Measurements from ENCODE around the gene MAX. TPM values are rescaled to one million over a fixed set of nuclear protein-coding genes. Genes with fewer than 3 reads are reported as not detected.

Gene MAX
- total and polyA plus RNA-seq, 9 of the 15 experiments (the other 6 are each of a cell fraction or from before 2014, with no cell fraction given), result 15.4 to 96.5 (median 51.6) TPM

DNA sequence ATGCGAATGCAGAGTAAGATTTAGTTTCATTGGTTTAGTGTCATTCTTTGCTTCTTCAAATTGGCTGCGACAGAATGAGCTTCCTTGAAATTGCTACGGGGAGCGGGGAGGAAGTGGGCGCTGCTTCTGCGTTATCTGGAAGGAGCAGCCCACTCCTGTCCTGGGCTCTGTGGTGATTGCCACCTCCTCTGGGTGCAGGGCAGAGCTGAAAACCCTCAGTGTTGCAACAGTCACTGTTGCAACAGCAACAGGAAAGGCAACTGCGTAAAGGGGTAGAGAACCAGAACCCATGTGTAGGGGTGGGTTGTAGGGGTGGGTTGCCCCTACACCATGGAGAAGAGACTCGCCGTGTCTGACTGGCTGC, 57.7 kb downstream of the MAX start (continued):
- TF ChIP-seq, protein P1, sequence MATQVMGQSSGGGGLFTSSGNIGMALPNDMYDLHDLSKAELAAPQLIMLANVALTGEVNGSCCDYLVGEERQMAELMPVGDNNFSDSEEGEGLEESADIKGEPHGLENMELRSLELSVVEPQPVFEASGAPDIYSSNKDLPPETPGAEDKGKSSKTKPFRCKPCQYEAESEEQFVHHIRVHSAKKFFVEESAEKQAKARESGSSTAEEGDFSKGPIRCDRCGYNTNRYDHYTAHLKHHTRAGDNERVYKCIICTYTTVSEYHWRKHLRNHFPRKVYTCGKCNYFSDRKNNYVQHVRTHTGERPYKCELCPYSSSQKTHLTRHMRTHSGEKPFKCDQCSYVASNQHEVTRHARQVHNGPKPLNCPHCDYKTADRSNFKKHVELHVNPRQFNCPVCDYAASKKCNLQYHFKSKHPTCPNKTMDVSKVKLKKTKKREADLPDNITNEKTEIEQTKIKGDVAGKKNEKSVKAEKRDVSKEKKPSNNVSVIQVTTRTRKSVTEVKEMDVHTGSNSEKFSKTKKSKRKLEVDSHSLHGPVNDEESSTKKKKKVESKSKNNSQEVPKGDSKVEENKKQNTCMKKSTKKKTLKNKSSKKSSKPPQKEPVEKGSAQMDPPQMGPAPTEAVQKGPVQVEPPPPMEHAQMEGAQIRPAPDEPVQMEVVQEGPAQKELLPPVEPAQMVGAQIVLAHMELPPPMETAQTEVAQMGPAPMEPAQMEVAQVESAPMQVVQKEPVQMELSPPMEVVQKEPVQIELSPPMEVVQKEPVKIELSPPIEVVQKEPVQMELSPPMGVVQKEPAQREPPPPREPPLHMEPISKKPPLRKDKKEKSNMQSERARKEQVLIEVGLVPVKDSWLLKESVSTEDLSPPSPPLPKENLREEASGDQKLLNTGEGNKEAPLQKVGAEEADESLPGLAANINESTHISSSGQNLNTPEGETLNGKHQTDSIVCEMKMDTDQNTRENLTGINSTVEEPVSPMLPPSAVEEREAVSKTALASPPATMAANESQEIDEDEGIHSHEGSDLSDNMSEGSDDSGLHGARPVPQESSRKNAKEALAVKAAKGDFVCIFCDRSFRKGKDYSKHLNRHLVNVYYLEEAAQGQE (IDR thresholded peaks at IDR 0.05; ENCODE audit: borderline replicate concordance), result no peak
- TF ChIP-seq, protein P1 (CRISPR knock-in tag; IDR thresholded peaks at IDR 0.05; ENCODE audit: low read depth), result no peak
- TF ChIP-seq, protein P2, sequence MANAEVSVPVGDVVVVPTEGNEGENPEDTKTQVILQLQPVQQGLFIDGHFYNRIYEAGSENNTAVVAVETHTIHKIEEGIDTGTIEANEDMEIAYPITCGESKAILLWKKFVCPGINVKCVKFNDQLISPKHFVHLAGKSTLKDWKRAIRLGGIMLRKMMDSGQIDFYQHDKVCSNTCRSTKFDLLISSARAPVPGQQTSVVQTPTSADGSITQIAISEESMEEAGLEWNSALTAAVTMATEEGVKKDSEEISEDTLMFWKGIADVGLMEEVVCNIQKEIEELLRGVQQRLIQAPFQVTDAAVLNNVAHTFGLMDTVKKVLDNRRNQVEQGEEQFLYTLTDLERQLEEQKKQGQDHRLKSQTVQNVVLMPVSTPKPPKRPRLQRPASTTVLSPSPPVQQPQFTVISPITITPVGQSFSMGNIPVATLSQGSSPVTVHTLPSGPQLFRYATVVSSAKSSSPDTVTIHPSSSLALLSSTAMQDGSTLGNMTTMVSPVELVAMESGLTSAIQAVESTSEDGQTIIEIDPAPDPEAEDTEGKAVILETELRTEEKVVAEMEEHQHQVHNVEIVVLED (CRISPR knock-in tag; IDR thresholded peaks at IDR 0.05), result no peak
- TF ChIP-seq SOX6 (IDR thresholded peaks at IDR 0.05) (peak; percentile 72), FOS (IDR thresholded peaks at IDR 0.05; ENCODE audit: extremely low read depth, insufficient read length) (no peak), CHD1 (IDR thresholded peaks at IDR 0.05; ENCODE audit: low read length) (no peak), HCFC1 (IDR thresholded peaks at IDR 0.05; ENCODE audit: low read depth, low read length) (no peak), ESRRB (CRISPR knock-in tag; IDR thresholded peaks at IDR 0.05; ENCODE audit: borderline replicate concordance) (no peak), XRCC3 (IDR thresholded peaks at IDR 0.05) (no peak), PHTF2 (CRISPR knock-in tag; IDR thresholded peaks at IDR 0.05) (no peak), NRF1 (conservative IDR thresholded peaks at IDR 0.05 in 1 of 2, IDR thresholded peaks at IDR 0.05 in 1 of 2) (0 out of 4 replicates have a peak, but pooled peaks have one; percentile 15 to 35), ZNF24 (IDR thresholded peaks at IDR 0.05) (no peak), BMI1 (IDR thresholded peaks at IDR 0.05; ENCODE audit: low read length) (no peak), THRAP3 (IDR thresholded peaks at IDR 0.05; ENCODE audit: borderline replicate concordance) (no peak), SMARCA4 (IDR thresholded peaks at IDR 0.05) (peak; percentile 84)
- TF ChIP-seq, protein P3, sequence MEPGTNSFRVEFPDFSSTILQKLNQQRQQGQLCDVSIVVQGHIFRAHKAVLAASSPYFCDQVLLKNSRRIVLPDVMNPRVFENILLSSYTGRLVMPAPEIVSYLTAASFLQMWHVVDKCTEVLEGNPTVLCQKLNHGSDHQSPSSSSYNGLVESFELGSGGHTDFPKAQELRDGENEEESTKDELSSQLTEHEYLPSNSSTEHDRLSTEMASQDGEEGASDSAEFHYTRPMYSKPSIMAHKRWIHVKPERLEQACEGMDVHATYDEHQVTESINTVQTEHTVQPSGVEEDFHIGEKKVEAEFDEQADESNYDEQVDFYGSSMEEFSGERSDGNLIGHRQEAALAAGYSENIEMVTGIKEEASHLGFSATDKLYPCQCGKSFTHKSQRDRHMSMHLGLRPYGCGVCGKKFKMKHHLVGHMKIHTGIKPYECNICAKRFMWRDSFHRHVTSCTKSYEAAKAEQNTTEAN (CRISPR knock-in tag; IDR thresholded peaks at IDR 0.05), result no peak
- TF ChIP-seq, protein P4, sequence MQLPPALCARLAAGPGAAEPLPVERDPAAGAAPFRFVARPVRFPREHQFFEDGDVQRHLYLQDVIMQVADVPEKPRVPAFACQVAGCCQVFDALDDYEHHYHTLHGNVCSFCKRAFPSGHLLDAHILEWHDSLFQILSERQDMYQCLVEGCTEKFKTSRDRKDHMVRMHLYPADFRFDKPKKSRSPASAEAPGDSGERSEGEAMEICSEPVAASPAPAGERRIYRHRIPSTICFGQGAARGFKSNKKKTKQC (CRISPR knock-in tag; IDR thresholded peaks at IDR 0.05), result no peak
- TF ChIP-seq, protein P5, sequence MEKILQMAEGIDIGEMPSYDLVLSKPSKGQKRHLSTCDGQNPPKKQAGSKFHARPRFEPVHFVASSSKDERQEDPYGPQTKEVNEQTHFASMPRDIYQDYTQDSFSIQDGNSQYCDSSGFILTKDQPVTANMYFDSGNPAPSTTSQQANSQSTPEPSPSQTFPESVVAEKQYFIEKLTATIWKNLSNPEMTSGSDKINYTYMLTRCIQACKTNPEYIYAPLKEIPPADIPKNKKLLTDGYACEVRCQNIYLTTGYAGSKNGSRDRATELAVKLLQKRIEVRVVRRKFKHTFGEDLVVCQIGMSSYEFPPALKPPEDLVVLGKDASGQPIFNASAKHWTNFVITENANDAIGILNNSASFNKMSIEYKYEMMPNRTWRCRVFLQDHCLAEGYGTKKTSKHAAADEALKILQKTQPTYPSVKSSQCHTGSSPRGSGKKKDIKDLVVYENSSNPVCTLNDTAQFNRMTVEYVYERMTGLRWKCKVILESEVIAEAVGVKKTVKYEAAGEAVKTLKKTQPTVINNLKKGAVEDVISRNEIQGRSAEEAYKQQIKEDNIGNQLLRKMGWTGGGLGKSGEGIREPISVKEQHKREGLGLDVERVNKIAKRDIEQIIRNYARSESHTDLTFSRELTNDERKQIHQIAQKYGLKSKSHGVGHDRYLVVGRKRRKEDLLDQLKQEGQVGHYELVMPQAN (IDR thresholded peaks at IDR 0.05; ENCODE audit: borderline replicate concordance), result no peak

All from K562 (cell line).